HUDEP-2 (cell line): ENCODE measurements around the gene CCDC152.

Experiments used
- DNase-seq, 76 experiments: peaks; one replicate each; lab custom pipeline; 2025; ENCODE audit not compliant: unreplicated experiment in 76 of 76; lab: John Stamatoyannopoulos, UW

The CCDC152 gene

GRCh38 chr5:42772265-42772993, 15.8 kb downstream of the CCDC152 start:
- no peak for DNase-seq

GRCh38 chr5:42779083-42779482, 22.5 kb downstream of the CCDC152 start:
- DNase-seq, result no peak

- no peak for DNase-seq
These were observed 25.0 kb downstream of the CCDC152 start for GRCh38 chr5:42781584-42781983.

- DNase-seq, result no peak
These were observed 27.5 kb downstream of the CCDC152 start for GRCh38 chr5:42784132-42784531.

- no peak for DNase-seq
These were observed 29.1 kb downstream of the CCDC152 start for GRCh38 chr5:42785756-42786155.

GRCh38 chr5:42787073-42787472, 30.5 kb downstream of the CCDC152 start:
- no peak for DNase-seq

- no peak for DNase-seq
These were observed 31.2 kb downstream of the CCDC152 start for GRCh38 chr5:42787845-42788244.

- DNase-seq, result no peak
These were observed 34.5 kb downstream of the CCDC152 start for GRCh38 chr5:42791151-42791550.

GRCh38 chr5:42798284-42799240, 41.9 kb downstream of the CCDC152 start:
- DNase-seq, result no peak

GRCh38 chr5:42799241-42799608, 42.6 kb downstream of the CCDC152 start:
- DNase-seq, result no peak

- DNase-seq, result no peak
These were observed 43.1 kb downstream of the CCDC152 start for GRCh38 chr5:42799668-42800114.

- DNase-seq, result no peak
These were observed 44.2 kb downstream of the CCDC152 start for GRCh38 chr5:42800748-42801330.

GRCh38 chr5:42801516-42802166, 45.0 kb downstream of the CCDC152 start:
- no peak for DNase-seq

GRCh38 chr5:42804717-42805339, 48.2 kb downstream of the CCDC152 start:
- no peak for DNase-seq

- DNase-seq, result no peak
These were observed 49.5 kb downstream of the CCDC152 start for GRCh38 chr5:42806004-42806700.

GRCh38 chr5:42806701-42807262, 50.2 kb downstream of the CCDC152 start:
- DNase-seq, result no peak

GRCh38 chr5:42807722-42808447, 51.3 kb downstream of the CCDC152 start:
- no peak for DNase-seq

- no peak for DNase-seq
These were observed 52.4 kb downstream of the CCDC152 start for GRCh38 chr5:42808888-42809611.
